B cell (primary cell): Measurements from ENCODE around the gene SYNPO.

Experiments
- CTCF ChIP-seq: fragments of 200-600 bp; IDR thresholded peaks from one replicate; pipeline ENCODE4 v1.8.0; 2022; ENCODE audit warnings: antibody characterized with exemption, mild to moderate bottlenecking
- EZH2 ChIP-seq: IDR thresholded peaks from 2 replicates; pipeline ENCODE4 v1.6.1; 2012; ENCODE audit warnings: borderline replicate concordance, low read depth, mild to moderate bottlenecking, moderate library complexity, low read length; ENCODE audit not compliant: insufficient read depth, poor library complexity, severe bottlenecking

DNA sequence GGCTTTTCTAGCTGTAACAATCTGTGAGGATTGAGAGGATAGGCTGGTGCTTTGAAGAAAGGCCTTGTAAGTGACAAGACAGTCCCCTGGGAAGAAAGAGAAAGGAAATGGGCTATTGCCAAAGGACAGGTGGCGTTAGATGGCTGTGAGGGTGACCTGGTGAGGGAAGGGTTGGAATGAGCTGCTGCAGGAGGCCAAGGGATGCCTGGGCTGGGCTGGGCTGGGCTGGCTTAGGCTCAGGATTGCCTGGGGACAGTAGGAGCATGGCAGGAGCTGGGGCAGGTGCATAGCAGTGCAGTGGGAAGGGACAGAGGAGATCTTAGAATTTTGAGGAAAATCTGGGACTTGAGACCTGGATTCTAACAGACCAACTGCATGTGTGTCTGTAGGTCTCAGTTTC is 10.9 kb downstream of the SYNPO start:
- TF ChIP-seq EZH2: no peak
- TF ChIP-seq CTCF: no peak
